NCI-H2171 (cell line): ENCODE results near the gene SMIM45.

Experiments used
- DNase-seq: peaks from one replicate; lab custom pipeline; 2025; lab: John Stamatoyannopoulos, UW

SMIM45 gene

DNA sequence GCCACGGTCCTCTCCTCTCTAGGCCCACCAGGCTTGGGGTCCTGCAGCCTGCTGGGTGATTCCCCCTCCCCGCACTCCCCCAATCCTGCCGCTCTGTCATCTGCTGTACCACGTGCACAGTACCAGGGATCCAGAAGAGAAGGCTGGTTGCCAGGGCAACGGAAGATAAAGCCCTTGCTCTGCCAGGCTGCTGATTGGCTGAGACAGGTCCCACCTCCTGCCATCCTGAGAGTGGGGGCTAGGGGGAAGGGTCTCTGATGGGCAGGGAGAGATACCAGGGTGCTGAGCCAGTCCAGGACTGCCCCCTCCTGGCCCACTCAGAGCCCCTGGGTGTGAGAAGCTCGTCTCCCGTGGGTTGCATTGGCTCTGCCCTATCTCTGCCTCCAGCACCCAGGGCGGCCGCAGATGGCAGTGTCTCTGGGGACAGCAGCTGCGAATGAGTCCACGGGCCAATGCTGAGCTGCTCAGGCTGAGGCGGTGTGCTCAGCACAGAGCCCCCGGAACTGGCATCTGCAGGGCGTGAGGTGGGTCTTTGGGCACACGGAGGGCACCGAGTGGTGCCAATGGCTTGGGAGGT lies at the start of gene SMIM45:
Gene SMIM45, plus strand, starts transcription at position 253 of the 577 bp plus-strand sequence.
- DNase-seq = peak; percentile 92

DNA sequence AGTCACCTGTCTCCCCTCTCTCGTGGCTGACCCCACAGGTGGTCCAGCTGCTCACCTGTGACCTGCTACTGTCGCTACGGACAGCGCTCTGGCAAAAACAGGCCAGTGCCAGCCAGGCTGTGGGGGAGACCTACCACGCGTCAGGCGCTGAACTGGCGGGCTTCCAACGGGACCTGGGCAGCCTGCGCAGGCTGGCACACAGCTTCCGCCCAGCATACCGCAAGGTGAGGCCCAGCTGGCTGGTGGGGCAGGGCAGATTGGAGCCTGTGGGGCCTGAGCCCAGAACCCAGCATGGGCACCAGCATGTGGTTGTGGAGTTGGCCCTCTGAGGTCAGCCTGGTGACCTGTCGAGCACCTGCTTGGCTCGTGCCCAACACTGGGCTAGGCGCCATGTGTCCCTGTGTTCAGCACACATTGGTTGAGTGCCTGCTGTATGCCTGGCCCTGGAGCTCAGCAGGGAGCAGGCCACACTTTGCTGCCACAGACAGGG lies 49.0 kb upstream of the SMIM45 start:
- DNase-seq = no peak

DNA sequence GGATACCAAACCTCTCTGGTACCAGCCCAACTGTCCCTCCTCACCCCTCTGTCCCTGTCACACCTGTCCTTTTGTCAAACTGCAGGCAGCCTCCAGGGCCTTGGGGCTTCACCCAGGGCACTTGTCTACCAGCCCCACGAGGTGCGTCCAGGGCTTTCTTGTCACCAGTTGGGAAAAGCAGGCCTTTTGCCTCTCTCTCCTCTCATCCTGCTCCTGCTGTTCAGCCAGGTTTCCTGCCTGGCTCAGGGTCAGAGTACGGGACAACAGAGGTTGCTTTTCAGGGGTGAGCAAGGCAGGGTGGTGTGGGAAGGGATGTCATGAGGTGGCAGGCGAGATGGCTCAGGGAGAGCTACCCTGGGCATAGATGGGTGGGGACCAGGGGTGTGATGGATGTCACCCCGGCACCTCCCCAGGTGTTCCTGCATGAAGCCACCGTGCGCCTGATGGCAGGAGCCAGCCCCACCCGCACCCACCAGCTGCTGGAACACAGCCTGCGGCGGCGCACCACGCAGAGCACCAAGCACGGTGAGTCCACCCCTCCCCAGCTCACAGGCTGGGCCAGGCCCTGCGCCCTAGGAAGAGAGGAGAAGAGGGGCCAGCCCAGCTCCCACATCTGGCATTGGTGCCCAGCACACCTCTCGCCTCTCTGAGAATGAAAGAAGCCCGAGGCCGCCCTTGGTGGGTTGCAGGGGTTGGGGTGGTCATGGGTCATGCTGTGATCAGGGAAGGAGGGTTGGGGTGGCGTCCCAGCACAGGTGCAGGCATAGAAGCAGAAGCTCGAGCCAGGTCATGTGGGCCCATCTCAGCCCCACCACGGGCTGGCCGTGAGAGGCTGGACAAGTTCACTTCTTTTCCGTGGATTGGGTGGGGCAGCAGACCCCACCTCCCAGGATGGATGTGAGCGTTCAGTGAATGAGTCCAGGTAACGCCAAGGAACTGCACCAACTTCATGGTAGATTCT lies 47.2 kb upstream of the SMIM45 start:
- DNase-seq = no peak

DNA sequence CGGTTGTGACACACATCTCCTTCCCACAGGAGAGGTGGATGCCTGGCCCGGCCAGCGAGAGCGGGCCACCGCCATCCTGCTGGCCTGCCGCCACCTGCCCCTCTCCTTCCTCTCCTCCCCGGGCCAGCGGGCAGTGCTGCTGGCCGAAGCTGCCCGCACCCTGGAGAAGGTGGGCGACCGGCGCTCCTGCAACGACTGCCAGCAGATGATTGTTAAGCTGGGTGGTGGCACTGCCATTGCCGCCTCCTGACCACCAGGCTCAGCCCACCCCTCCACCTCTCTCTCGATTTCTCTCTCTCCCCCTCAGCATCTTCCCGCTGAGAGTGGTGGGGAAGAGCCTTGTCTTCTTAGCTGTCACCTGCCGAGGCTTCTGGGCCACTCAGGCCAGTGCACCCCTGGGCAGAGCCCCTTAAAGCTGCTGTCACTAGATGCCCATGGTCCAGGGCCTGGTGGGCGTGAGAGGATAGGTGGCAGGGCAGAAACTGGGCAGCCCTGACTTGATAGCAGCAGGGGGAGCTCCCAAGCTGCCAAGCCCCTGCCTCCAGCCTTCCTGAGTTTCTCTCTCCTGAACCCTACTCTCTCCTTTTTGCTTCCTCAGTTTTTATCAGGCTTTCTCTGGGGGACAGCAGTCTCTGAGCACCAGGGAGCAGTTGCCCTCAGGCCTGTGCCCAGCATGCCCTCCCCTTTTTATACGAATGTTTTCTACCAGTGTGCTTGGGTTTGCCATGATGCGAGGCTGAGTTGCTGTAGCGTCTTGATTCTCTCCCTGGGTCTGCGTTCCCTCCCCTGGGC lies 46.3 kb upstream of the SMIM45 start:
- no peak for DNase-seq

DNA sequence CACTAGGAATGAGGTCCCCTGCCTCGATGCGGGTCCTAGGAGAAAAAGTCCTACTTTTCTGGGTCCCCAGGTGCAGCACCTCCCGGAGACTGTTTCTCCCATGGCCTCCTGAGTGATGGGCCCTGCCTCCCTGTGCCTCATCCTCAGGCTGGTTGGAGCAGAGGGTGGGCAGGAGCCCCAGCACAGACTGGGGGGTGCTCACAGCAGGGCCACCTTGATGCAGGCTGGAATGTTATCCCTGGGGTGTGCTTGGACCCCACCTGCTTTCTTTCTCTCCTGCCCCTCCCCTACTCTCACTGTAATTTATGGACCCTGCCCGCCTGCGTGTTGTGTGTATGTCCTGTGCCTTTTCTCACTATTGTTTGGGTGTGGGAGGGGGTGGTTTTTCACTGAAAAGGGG lies 45.1 kb upstream of the SMIM45 start:
- DNase-seq = no peak

DNA sequence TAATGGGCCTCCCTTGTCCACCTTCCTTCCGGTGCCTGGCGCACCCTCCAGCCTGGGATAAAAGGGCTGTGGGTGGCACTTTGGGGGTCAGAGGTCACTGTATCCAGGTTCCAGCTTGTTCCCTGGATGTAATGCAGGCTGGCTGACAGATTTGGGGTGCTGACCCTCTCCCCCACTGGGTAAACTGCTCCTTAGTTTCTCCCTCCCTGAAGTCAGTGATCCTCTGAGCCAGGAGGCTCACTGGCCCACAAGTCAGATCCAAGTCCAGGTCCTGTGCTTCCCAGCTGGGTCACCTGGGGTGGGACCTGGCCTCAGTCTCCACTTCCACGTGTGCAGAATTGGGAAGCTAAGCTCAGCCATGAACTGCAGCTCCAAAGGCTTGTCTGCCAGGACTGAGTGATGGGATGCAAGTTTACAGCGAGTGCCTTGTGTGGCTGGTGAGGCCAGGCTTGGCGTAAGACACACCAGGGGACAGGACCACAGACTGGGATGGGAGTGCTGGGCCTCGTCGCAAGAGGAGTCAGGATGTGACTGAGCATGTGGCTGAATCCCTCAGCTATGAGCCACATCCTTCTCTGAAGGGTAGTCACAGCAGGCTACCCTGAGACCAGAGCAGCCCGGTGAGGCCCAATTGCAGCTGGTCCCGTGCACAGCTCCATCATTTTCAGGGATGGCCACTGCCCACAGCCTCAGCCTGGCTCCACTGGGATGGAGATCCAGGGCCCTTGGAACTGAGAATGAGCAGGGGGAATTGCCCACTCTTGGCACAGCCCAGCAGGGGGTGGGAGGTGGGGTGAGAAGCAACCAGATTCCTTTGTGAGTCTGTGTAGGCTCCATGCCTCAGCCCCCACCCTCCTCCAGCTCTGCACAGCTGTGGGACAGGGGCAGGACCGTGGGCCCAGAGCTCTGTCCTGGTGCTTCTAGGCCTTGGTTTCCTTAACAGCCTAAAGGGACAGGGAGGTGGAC lies 44.2 kb upstream of the SMIM45 start:
- no peak for DNase-seq

DNA sequence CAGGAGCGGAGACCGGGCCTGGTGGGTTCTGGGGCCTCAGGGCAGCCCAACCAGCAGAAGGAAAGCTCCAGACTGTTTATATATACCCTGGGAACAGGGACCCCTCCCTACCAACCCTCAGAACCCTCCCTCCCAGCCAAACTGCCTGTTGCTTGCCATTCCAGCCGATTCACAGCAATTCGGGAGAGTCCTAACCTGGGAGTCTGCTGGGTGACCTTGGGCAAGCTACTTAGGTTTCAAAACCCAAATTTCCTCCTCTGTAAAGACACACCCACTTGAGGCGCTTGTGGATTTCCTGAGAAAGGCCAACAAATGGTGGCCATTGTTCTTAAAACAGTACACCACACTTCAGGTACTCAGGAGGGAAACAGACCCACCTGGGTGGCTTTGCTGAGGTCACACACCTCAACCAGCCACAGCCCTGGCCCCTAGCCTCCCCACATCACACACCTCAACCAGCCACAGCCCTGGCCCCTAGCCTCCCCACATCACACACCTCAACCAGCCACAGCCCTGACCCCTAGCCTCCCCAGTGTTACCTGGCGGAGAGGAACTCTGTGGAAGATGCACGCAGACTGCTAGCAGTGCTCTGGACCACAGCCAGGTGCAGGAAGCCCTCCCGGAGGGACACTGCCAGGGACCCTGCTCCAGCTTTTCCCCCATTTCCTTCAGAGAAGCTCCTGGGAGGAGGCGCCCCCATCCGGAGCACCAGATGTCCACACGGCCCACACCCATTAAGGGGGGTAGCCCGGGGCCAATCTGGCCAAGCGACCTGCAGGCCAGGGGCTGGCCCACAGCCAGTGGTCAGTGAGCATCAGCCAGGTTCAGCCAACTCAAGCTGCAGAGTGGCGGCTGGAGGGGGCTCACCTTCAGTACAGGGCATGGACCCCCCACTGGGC lies 43.3 kb upstream of the SMIM45 start:
- no peak for DNase-seq

DNA sequence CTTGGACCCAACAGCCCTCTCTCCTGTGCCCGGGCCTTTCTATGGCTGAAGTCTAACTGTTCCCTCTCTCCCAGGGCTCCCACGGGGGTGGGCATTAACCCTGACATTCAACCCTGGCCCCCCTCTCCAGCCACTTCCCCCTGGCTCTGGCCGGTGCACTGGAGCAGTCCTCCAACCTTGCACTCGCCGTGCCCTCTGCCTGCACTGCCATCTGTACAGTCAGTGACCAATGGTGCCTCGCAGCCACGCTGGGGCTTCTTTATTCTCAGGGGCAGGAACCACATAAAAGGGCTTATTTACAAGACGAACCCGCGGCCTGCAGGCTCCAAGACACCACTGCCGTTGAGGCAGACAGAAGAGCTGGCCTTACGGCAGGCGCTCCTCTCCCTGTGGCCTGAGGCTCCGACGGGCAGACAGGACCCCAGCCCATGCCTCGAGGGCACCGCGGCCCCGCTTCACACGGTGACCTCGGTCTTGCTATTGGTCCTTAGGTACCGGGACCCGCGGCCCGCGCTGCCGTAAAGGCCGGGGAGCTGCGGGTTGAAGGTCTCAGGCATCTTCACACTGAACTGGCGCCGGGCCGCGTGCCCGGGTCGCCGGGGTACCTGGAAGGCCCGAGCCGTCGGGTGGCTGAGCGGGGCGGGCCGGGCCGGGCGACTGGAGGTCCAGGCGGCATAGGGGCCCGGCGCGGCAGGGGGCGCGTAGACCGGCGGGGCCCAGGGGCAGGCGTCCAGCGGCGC lies 42.5 kb upstream of the SMIM45 start:
- DNase-seq = no peak

DNA sequence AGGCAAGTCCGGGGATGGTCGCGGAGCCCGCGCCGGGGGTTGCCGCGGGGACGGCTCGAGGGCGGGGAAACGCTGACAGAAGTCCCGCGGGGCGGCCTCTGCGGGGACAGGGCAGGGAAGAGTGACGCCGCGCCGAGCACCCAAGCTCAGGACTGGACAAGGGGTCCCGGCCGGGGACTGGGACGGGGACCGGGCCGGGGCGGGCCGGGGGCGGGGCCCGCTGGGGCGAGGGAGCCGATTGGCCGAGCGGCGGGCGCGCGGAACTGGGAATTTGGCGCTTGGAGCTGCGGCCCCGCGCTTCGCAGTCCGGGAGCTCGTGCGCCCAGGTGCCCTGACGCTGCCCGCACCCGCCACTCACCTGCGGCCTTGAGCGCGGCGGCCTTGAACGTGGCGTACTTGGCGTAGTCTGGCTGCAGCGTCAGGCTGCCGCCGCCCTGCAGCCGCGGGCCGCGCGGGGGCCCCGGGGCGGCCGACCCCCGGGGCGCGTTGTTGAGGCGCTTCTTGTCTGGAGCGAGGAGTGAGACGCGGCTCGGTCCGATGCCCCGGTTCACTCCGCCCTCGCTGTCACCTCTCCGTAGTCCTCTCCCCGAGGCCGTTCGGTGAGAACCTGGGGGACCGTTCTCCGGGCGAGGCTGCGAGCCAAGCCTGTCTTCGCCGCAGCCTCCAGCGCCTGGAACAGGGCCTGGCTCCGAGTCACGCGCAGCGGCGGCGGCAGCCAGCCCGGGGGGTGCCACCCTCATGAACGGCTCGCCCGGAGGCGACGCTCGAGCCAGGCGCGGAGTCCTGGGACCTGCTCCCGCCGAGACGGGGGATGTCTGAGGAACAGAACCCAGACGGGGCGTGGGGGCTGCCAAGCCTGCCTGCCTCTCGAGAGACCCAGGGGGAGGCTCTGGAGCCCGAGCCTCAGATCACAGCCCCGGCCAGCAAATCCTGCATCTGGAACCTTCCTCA lies 41.6 kb upstream of the SMIM45 start:
- DNase-seq = no peak

DNA sequence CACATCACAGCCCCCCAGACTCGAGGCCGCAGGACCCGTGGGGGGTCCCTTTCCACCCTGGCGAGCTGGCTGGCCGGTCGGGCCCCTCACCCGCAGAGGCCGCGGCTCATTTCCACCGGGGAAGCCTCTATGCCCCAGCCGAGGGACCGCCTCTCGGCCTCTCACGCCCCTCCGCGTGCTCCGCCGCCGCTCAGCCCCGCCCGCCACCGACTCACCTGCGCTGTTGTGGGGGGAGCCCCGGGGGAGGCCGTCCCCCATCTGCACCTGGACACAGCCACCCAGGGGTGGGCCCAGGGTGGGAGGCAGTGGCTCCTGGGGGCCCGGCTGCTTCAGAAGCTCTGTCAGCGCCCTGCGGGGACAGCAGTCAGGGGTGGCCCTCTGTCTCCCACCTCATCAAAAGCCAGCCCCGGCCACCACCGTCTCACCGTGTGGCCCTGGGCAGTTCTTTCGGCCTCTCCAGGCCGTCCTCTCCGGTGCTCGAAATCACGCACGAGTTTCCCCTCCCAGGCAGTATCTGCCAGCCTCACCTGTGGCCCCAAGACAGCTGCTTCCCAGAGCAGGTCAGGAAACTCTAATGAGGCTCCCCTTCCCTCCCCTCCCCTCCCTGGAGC lies 40.8 kb upstream of the SMIM45 start:
- no peak for DNase-seq

DNA sequence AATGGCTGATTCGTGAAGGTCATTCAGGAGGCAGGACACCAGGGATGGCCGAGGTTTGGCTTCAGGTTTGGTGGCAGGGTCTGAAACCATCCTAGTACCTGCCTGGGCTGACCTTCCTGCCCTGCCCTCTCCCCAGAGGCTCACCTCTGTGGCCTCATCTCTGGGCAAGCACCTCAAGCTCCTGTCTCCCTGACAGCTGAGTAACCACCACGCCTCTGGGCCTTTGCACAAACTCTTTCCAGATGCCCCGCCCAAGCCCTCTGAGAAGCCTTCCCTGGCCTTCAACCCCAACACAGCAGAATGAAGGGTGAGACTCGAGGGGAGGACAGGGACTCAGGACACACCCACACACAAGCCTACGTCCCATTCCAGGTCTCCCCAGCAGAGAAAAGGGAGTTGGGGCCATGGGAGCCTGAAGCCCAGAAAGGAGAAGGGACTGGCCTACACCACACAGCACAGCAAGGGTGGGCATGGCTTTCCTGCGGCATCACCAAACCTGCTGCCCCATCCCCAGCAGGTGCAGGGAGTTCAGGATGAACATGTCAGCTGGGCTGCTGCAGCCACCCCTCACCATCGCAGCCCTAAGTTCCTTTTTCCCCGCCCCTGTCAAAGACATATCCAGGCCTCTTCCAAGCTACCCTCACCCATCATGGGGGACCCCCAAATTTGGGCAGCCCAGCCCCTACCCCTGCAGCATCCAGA lies 39.5 kb upstream of the SMIM45 start:
- no peak for DNase-seq

DNA sequence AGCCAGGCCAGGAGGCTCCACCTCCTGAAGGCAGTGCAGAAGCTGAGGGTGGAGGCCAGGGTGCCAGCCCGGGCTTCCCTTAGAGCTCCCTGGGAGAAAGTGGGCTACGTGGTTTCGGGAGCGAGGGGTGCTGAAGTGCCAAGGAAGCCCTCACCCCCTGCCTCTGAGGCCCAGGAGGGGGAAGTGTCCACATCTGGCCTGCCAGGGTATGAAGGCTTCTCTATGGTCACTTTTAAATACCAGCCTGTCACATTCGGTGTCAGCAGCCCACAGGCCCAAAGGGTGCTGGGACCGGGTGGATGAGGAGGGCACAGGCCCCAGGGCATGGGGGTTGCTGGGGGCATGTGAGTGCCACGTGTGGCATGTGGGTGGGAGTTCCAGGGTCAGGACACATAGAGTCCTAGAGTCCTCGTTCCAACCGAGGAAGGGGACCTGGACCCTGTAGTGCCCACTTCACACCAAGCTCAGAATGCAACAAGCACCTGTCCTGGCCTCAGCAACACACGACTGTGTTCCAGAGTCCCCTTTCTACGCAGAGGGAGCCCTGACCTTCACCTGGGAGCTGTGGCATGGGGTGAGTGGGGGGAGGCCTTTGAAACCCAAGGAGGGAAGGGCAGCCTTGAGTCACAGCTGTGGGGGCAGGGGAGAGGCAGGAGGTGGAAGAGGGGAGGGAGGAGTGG lies 38.8 kb upstream of the SMIM45 start:
- DNase-seq = no peak

DNA sequence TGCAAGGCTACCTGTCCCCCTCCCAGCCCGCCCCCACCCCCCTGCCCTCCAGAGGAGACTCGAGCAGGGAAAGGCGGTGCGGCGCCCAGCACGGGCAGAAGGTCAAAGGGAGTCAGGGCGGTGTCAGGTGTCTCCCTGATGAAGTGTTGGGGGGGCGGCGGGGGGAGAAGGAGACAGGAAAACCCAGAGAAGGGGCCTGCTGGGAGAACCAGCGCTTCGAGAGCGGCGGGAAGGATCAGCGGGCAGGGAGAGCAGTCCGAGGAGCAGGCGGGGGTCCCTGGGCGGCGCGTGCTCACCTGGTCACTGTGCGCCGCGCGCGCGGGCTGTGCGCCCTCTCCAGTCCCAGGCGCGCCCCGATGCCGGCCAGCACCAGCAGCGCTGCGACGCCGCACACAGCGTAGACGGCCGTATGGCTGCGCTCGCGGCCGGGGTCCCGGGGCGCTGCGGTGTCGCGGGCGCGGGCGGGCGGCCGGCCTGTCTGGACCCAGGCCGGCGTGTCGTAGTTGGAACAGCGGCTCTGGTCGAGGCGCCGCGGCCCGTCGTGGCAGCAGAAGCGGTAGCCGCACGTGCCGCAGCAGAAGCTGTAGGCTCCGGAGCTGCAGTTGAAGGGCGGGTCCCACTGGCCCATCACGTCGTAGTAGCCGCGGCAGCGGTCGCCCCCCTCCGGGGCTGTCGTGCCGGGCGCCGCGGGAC lies 38.0 kb upstream of the SMIM45 start:
- DNase-seq = no peak

DNA sequence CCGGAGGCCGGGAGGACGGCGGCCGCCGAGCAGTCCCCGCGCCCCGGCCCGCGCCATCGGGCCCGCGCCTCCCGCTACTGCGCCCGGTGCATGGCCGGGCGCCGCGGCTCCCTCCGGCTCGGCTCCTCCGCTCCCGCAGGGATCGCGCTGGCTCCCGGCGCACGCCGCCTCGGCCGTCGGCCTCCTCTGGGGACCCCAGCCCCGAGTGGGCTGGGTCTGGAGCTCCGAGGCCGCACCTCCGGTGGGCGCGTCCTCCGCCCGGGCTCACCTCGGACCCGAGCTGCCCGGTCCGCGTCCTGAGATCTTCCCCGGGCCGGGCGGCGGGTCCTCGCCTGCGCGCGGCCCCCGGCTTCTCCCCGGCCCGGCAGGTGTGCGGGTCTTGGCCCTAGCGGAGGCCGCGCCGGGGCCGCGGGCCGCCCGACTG lies 37.3 kb upstream of the SMIM45 start:
- no peak for DNase-seq

DNA sequence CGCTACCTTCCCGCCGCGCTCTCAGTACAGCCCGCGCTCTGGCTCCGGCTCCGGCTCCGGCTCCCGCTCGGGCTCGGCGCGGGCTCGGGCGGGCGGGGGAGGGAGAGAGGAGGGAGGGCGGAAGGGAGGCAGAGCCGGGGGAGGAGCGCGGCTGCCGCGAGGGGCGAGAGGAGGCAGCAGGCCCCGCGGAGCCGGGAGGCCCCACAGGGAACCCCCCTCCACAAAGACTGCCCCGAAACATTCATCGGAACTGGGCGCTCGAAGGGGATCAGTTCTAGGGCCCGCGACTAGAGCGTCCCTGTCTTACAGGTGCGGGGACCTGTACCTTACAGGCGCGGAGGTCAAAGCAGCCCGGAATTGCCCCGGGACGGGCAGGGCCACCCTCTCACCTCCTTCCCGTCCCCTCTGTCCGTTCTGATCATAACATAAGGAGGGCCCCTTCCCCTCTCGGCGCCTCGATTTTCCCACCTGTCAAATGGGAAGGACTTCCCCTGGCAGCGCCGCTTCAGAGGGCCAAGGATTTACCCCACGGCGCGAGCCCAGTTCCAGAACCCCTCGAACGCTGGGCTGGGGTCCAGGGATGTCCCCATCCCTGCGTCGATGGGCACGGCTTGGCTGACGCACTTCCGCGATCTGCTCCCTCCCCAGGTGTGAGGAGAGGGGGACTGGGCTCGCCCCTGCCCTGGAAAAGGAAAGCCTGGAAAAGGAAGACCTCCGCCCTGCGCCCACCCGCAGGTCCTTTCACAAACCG lies 36.7 kb upstream of the SMIM45 start, which contains the start of gene SHISA8:
Gene SHISA8, minus strand, starts transcription at position 40 of the 751 bp plus-strand sequence. CDS start 407 bp downstream, outside the sequence.
- DNase-seq = peak; percentile 53
